NOMO-1 treated with DMSO at 0.1 percent for 48 hours (cell line): ENCODE data around the gene FMO1.

ENCODE experiments used
- DNase-seq: peaks from one replicate; lab custom pipeline; 2025; ENCODE audit not compliant: unreplicated experiment; lab: John Stamatoyannopoulos, UW

The FMO1 gene

DNA sequence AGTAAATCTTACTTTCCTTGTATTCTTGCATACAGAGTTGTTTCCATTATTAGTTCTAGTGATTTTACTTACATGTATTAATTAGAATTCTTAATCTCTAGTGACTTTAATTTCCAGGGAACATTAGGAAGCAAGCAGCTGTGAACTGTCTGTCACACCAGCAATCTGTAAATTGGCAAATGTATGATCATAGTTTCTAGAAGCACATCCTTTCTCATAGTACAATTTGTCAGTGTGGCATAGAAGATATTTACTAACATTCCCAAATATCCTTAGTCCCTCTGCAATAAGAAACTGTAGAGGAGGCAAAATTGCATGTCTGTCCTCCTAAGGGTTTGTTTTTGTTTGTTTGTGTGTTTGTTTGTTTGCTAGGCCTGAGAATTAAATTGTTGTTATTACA, 17.0 kb upstream of the FMO1 start:
- DNase-seq = no peak

- no peak for DNase-seq
Measured at GRCh38 chr1:171233183-171233582, 15.1 kb upstream of the FMO1 start.

DNA sequence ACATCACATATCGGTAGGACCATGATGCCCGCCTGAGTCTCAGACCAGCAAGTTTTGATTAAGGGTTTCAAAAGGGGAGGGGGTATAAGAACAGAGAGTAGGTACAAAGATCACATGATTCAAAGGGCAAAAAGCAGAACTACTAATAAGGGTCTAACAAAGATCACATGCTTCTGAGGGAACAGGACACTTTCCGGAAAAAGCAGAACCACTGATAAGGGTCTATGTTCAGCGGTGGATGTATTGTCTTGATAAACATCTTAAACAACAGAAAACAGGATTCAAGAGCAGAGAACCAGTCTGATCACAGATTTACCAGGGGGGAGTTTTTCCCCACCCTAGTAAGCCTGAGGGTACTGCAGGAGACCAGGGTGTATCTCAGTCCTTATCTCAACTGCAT, 12.1 kb upstream of the FMO1 start:
- DNase-seq = peak; percentile 3

- DNase-seq = no peak
Measured at GRCh38 chr1:171243878-171244277, 4.4 kb upstream of the FMO1 start.

DNA sequence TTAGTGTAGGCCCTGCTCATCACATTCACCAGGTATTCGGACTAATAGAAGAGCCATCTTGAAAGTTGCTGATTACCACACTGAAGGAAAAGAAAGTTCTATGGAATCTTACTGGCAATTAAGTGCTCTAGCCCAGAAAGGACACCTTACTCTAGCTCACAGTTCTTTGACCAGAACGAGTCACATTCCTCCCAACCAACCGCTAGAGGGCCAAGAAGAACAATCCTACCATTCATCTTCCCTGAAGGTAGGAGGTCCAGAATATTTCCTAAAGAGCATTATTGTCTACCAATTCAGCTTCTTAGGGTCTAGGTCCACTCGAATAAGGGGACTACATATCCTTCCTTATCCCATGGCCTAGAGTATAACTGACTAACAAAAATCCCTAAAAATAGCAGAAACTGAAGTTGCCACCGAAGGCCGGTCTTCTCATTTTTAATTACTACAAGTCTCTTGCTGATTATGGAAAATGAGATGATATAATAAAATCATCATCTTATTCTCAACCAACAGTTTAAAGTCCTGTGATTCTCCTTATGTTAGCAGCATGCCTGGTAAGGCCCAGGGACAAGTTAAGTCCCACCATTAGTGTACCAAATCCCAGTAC, 2.7 kb upstream of the FMO1 start:
- peak; percentile 24 for DNase-seq

DNA sequence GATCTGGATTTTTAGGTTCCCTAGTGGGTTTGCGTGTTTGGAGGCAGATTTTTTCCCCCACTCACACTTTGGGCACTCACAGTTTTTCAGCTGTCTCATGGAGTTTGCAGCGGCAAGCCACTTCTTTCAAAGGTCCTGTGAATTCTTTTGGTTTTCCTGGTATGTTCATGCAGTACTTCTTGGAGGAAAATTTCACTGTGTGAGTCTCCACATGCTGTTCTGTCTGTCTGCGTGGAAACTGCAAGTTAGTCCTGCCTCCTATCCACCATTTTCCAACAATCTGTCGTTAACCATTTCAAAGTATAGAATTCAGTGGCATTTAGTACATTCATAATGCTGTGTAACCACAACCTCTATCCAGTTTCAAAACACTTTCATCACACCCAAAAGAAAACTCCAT, 793 bp upstream of the FMO1 start:
- DNase-seq = no peak

DNA sequence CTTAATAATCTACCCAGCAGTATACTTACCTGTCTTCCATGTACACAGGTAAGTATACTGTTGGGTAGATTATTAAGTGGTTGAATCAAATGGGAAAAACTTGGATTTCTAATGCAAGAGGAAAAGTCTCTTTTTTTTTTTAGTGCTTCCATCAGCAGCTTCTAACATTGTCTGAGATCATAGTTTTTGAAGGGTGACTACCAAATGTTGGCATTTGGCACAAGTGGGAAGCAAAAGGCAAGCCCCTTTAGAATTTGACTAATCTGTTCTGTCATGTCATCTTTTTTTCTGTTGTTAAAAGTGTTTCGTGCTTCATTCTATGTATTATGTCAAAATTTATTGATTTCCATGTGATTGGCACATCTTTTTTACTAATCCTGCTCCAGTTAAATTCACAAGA, 547 bp downstream of the FMO1 start:
- DNase-seq = no peak

DNA sequence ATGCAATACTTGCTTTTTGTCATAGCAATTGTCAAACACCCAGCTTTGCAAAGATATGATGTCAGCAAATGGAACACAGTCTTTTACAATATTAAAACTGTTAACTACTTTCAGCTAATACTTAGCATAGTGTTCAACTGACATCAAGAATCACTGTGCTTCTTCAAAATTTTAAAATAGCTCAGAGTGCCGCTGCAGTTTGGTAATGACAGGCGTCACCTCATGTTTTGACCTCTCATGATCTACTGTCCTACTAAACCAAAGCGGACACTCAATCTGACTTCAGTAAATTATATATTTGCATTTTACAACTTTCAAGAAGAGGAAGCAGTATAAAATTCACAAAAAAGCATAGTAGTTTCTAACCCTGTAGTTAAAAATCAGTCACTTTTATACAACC, 2.0 kb downstream of the FMO1 start:
- peak; percentile 28 for DNase-seq

DNA sequence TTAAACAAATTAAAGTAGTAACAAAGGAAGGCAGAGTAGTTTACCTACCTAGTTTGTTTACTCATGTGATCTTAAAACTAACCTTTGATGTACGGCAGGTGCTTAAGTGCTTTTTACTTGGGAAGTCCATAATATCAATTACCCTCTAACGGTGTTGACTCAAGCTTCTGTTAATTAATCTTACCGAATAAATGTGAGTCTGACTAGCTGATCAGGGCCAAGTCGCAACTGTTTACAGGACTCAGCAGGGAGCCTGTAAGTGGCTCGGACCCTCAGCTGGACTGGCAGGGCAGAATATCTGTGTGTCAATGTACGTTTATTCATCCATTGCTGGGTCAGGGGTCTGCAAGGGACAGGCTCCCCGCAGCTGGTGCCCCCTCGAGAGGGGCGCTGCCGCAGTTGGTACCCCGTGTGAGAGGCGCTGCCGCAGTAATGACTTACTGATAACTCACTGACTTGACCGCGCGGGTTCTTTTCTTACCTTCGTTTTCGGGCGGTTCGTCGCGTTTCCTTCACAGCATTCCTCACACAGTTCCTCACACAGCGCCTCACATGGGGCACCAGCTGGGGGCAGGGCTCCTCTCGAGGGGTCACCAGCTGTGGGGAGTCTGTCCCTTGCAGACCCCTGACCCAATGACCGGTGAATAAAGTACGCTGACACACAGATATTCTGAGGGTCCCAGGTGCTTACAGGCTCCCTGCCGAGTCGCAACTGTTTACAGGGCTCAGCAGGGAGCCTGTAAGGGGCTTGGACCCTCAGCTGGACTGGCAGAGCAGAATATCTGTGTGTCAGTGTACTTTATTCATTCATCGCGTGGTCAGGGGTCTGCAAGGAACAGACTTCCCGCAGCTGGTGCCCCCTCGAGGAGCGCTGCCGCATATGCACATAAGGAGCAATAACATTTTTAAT, 3.0 kb downstream of the FMO1 start:
- DNase-seq = peak; percentile 37

- DNase-seq = no peak
Measured at GRCh38 chr1:171251952-171252300, 3.6 kb downstream of the FMO1 start.

- no peak for DNase-seq
Measured at GRCh38 chr1:171252482-171252881, 4.2 kb downstream of the FMO1 start.

DNA sequence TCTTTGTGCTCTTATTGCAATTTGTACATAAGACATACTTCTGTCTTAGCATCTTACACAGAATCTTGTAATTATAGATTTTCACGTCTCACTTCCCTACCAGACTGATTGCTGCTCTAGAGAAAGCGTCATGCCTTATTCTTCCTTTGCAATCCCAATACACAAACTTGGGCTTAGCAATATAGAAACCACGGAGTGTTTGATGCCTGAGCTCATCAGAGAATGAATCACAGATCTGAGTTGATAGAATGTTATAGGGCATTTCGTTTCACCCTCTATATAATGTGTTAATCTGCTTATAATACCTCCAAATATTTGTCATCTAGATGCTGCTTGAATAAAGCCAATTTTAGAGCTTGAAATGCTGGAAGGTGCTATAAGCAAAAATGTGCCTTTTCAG, 6.6 kb downstream of the FMO1 start:
- no peak for DNase-seq

GRCh38 chr1:171256940-171257606, 8.8 kb downstream of the FMO1 start:
- DNase-seq = no peak

DNA sequence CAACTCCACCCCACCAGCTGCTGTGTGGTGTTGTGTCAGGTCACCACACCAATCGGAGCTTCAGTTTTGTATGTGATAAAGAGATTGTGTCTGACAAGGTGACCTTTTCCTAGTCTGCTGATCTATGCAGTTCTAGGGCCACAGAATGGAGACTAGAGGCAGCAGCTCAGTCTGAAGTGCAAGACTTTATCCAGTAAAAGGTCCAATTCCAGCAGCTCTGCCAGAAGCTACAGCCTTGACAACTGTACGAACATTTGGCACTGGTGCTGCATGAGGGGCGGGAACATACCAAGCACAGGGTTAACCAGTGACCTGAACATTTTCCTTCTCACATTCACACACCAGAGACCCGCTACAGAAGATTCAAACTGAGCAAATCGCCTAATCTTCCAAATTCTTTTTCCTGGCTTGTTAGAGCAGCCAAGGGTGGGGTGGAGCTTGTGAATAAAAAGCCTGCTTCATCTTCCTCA, 9.3 kb downstream of the FMO1 start:
- DNase-seq = no peak

- no peak for DNase-seq
Measured at GRCh38 chr1:171258429-171258828, 10.1 kb downstream of the FMO1 start.

GRCh38 chr1:171258943-171259342, 10.6 kb downstream of the FMO1 start:
- no peak for DNase-seq

DNA sequence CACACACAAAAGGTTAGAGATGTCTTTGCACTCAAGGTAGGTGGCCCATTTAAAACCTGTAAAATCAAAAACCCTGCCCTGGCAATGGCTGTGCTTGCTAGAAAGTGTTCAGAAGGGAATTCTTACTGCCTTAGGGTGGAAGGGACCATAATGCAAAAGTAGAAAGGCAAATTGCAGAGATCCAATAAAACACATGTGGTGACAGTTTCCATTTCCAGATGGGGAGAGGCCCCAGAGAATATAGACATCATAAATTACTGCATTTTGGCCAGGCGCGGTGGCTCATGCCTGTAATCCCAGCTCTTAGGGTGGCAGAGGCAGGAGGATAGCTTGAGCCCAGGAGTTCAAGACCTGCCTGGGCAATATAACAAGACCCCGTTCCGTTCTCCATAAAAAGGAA, 13.0 kb downstream of the FMO1 start:
- DNase-seq = no peak

GRCh38 chr1:171263901-171264300, 15.6 kb downstream of the FMO1 start:
- no peak for DNase-seq

GRCh38 chr1:171265686-171266085, 17.4 kb downstream of the FMO1 start:
- peak; percentile 41 for DNase-seq

GRCh38 chr1:171266930-171267329, 18.6 kb downstream of the FMO1 start:
- no peak for DNase-seq

- no peak for DNase-seq
Measured at GRCh38 chr1:171267391-171267790, 19.1 kb downstream of the FMO1 start.

- DNase-seq = no peak
Measured at GRCh38 chr1:171270806-171271205, 22.5 kb downstream of the FMO1 start.
